Effector CD8-positive, alpha-beta T cell (primary cell): Measurements from ENCODE around the gene CBR3.
"Not testable (repeated sequence)": the region's sequence is repeated elsewhere in the genome, so short reads cannot be mapped to it uniquely, and the experiment has no call there.

Experiments
- DNase-seq: peaks from one replicate; lab custom pipeline; 2025; lab: John Stamatoyannopoulos, UW
- total RNA-seq, 4 experiments: gene quantifications; one replicate each; lab custom pipeline; 2026; lab: John Stamatoyannopoulos, UW

CBR3 gene
- 2.9 to 12.4 (median 3.9) reads per million in 4 experiments for total RNA-seq

DNA sequence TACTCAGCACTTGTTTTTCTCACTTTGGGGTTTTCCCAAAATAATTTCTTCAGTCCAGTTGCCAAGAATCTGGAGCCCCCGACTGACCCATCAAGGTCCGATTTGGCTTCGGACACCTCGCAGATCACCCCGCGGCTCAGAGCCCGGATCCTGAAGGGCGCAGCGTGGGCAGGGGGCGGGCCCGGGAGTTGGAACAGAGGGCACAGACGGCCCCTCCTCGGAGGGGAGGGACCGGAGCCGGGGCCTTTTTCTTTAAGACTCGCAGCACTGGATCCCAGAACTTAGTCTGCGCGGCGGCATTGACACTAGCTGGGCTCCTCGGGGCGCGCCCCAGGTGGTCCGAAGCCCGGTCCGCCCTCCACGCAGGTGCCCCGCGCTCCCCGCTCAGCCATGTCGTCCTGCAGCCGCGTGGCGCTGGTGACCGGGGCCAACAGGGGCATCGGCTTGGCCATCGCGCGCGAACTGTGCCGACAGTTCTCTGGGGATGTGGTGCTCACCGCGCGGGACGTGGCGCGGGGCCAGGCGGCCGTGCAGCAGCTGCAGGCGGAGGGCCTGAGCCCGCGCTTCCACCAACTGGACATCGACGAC, at the start of gene CBR3:
TSS of gene CBR3 (plus strand) at position 277 of the 588 bp plus-strand sequence. CDS start at position 391, 114 bp downstream.
- peak; percentile 47 for DNase-seq

DNA sequence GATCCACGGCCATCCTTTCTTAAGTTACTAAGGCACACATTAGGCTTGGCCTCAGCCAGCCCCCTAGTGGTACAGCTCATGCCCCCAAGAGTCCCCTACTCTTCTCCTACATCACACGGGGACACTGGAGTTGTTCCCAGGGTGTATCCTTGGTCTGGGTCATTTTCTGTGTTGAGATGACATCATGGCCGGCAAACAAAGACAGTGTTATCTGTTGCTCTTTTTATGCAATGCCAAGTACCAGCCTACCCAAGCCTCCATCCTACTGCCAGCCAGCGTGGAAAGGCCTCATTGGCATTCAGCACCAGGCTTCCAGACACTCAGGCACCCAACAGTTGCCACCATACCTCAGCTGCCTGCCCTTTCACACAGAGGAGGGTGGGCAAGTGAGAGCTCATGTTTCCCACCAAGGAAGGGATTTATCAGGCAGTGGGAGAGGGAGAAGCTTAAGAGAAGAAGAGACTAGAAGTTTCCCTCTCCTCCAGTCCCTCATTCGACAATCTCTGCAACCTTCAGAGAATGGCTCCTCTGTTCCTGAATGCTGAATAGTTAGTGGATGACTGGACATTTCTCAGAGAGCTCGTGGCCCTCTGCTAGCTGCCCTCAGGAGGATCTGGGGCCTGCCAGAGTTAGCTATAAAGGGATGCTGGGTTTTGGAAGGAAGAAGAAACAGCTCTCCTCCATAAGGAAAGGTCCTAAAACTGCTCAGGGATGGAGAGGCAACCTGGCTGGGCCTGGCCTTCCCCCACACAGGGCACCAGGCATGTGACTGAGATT, 47.3 kb upstream of the CBR3 start:
- no peak for DNase-seq

DNA sequence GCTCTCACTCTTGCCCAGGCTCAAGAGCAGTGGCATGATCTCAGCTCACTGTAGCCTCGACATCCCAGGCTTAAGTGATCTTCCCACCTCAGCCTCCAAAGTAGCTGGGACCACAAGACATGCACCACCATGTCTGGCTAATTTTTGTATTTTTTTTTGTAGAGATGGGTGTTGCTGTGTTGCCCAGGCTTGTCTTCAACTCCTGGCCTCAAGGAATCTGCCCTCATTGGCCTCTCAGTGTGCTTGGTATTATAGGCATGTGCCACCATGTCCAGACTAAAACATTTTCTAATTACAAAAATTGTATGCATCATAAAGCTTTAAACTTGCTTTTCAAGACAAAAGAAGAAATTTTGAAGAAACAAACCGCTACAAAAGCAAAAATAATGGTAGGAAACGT, 44.9 kb upstream of the CBR3 start:
- no peak for DNase-seq

DNA sequence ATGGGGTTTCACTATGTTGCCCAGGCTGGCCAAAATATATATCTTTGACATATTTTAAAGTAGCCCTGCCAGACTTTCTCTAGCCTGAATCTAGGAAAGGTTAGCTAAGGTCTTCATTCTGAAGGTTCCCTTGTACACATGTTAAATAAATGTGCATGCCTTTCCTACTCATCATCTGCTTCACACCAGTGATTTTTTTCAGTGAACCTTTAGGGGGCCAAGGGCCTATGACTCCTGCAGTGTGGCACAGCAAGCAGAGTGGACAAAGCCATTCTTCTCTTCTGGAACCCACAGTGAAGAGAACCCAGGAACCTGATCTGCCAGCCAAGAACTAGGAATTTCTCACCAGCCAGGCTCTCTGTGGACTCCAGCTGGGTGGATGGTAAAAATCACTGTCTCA, 42.2 kb upstream of the CBR3 start:
- no peak for DNase-seq

DNA sequence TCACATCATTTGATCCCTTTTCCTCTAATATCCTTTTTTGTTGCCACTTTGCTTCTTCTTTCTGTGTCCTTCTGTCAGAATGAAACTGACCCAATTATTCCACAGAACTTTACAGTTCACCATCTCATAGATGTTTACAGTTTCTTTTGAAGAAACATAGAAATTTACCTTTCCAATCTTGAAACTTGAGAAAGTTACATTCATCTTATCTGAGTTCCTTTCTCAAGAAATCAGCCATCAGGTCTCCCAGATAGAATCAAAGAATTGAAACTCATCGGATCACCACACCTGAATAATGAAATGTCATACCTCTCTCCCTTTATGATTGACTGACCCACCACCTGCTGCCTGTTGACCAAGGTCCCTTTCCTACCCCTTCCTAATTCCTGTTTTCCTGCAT, 41.4 kb upstream of the CBR3 start:
- no peak for DNase-seq

DNA sequence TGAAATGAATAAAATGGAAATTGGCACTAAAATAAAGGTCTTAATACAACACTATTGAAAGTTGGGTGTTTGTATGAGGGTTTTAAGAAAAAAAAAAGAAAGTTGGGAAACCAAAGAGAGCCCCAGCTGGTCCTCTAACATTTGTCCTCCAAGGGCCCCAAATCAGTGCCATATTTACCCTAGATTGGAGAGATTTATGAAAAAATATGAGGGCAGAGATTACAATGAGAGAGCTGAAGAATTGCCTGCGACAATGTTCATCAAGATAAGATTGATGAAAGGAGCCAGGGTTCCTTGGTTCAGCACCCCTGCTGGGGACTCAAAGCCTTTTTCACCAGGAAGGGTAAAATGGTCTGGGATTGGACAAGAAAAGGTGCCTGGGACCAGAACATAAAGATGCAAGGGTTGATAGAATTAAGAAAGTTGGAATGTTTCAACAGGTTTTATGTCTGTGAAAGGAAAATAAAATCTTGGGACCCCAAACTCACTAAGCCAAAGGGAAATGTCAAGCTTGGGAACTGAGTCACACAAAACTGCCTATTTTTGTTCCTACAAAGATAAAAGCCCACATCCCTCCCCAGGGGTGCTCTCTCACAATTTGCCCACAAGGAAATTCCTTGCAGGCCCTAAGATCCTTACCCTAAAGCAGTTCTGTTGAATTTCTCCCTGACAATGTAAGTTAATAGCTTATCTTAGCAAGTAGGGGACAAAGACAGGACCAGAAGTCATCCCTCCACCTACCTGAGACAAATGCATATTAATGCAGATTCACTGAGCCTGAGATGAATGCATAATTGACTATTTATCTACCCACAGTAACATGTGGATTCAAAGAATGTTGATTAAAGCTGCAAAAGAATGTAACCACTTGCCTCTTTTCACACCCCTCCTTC, 38.2 kb upstream of the CBR3 start:
- DNase-seq: no peak

DNA sequence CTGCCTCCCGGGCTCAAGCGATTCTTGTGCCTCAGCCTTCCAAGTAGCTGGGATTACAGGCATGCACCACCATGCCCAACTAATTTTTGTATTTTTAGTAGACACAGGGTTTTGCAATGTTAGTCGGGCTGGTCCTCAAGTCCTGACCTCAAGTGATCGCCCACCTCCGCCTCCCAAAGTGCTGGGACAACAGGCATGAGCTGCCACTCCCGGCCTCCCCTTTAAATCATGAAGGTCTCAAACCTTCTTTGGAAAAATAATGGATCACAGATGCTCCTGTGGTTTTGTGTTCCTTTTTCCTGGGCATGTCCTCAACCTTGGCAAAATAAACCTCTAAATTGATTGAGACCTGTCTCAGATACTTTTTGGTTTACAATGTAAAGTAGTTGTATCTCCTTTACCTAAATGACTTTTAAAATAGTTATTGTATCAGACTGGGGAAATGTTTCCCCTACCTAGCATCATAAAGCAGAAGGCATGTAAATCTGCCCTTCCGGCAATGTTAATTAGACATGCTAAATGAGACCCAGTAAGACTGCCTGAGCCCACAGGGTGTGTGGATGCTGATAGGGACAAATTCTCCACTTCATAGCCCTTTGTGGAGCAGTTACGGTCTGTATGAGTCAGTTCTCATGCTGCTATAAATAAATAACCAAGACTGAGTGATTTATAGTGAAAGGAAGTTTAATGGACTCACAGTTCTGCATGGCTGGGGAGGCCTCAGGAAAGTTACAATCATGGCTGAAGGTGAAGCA, 37.3 kb upstream of the CBR3 start:
- DNase-seq: no peak

DNA sequence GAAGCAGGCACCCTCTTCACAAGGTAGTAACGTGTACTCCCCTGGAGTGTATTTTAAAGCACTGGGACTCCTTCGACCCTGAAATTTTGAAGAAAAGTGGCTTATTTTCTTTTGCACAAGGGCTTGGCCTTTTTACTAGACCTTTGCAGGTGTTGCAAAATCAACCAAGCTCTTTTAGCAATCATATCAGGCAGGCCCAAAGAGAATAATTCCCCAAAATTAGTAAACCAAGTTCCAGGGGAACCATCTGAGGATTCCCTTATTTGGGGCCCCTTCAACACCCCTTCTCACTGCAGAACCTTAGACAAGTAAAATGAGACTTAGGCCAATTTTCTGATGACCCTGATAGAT, 36.7 kb upstream of the CBR3 start:
- no peak for DNase-seq

DNA sequence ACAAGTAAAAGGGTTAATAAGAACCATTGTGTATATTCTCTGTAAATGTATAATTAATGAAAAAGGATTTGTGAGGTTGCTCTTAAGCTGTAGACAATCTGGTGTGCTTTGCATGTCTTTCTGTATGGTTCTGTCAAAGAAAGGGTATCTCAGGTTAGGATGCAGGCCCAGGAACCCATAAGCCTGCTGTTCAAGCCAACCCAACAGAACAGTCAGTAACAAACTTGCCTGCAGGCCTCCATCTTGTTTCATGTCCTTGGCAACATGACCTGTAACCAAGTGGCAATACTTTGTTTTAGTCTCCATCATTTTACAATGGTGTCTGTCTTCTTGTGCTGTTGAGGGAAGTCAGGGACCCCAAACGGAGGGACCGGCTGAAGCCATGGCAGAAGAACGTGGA, 35.9 kb upstream of the CBR3 start:
- no peak for DNase-seq

DNA sequence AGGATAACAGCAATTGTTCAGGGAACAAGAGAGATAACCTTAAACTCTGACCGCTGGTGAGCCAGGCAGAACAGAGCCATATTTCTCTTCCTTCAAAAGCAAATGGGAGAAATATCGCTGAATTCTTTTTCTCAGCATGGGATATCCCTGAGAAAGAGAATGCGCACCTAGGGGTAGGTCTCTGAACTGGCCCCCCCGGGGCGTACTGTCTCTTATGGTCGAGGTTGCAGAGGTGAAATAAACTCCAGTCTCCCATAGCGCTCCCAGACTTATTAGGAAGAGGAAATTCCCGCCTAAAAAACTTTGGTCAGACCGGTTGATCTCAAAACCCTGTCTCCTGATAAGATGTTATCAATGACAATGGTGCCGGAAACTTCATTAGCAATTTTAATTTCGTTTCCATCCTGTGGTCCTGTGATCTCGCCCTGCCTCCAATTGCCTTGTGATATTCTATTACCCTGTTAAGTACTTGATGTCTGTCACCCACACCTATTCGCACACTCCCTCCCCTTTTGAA, 35.1 kb upstream of the CBR3 start:
- DNase-seq: not testable (repeated sequence)

DNA sequence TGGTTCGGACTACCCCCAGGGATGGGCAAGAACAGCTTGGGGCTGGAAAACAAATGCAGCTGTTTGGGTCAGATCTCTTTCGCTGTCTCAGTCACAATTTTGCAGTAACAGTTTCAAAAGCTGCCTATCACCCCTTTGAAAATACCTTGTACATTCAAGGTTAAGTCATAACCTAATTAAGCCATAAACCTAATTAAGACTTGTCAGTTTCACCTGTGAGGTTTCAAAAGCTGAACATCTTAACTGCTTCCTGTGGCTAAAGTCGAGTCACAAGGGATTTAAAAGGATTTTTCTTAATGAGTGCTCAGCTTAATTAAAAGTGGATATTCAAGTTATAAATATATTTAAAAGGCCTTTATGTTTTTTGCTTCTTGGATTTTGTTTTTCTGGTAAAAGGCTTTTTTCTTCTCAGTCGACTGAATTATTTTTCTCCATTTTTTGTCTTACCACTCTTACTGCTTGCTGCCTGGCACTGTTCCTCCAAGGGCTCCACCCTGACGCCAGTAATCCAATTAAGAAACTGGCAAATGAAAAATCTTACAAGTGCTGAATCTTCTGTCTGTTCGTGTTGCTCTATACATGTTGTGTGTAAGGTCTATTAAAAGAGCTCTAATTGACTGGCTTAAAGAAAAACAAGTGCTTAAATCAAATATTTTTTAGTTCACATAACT, 33.8 kb upstream of the CBR3 start:
- DNase-seq: no peak

DNA sequence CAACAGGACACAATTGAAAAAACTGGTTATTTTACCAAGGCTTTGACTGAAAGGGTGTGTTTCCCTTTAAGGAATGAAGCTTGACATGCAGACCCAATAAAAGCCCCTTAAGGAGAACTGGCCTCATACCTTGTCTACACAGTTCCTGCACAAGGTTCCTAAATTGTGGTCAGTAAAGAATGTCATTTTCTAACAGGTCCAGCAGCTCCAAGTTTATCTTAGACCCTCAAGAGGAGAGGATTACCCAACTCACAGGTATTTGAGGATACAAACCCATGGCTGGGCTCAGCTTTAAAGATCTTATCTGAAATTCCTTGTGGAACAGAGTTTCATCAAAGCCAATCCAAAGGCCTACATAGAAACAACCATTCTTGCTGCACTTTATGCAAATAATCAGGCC, 31.4 kb upstream of the CBR3 start:
- no peak for DNase-seq

DNA sequence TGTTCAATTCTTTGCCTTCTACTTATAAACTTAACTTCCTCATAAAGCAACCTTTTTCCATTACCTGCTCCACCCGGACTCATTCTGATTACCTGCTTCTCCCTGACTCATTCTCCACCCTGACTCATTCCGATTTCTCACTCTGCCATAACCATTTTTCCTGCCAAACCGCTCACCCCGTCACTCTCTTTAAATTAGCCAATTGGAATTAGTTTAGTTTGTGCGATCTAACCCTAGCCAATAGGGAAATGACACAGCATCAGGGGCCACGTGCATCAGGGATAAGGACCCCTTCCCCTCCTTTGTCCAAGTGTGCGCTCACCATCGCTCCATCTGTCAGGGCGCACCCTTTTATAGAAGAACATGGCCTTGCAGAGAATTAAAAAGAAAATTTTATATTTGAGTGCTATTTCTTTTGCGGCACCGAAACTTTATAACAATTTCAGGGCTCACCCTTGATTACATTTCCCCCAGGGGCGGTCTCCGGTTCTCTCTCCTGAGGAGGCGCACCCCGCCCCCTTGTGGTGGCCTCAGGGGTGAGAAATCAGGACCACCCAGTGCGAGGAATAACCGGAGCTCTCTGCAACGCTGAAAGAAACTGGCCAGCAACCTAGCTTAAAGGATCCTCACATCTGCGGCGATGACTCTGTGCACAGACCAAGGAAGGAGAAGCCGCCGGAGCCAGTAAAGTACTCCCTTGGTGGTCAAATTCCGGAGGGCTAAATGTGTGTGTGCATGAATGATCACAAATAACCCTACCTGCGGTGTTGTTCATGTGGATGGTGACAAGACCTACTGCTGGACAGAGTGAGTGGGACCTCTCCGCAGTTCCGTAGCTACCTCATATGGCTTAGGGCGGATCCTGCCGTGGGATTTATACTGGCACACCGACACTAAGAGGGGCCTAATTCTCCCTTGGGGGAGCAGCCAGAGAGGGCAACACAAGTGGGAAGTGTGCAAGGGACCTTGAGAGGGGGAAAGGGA, 30.3 kb upstream of the CBR3 start:
- DNase-seq: peak; percentile 67

DNA sequence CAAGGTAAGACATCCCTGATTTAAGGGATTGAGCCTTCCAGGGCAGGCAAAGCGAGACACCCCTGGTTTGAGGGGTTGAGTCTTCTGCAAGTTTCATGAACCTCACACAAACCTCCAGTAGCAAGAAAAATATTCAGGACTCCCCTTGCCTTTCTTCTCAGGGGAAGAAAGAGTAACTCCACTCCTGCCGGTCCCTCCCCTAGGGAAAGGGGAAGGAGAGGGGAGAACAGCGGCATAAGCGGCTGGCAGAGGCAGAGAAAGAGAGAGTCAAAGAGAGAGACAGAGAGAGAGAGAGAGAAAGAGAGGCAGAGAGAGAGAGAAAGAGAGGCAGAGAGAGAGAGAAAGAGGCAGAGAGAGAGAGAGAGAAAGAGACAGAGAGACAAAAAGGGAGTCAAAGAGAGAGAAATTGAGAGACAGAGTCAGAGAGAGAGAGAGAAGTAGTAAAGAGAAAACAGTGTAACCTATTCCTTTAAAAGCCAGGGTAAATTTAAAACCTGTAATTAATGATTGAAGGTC, 29.5 kb upstream of the CBR3 start:
- DNase-seq: no peak

DNA sequence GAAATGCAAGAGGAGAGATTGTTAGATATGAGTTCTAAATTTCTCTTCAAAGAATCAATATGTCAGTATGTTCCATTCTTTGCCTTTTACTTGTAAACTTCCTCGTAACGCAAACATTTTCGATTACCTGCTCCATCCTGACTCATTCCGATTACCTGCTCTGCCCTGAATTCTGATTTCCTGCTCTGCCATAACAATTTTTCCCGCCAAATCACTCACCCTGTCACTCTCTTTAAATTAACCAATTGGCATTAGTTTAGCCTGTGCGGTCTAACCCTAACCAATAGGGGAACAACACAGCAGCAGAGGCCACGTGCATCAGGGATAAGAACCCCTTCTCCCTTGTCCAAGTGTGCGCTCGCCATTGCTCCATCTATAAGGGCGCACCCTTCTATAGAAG, 25.0 kb upstream of the CBR3 start:
- DNase-seq: no peak

DNA sequence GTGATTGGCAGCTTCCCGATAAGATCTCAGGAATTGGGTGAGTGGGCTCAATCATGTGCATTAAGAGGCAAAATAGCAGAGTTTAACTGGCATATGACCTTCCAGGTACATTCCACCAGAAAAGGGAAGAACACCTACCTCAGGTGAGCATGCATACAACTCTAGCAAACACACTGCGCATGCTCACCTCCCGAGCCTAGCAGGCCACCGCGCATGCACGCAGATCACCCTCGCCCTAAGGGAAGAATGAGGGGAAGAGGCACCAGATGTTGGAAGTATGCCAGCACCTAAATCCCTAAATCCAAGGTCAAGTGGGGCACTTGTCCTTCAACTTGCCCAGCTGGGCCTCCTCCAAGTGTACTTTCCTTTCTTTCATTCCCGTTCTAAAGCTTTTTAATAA, 23.6 kb upstream of the CBR3 start:
- no peak for DNase-seq

DNA sequence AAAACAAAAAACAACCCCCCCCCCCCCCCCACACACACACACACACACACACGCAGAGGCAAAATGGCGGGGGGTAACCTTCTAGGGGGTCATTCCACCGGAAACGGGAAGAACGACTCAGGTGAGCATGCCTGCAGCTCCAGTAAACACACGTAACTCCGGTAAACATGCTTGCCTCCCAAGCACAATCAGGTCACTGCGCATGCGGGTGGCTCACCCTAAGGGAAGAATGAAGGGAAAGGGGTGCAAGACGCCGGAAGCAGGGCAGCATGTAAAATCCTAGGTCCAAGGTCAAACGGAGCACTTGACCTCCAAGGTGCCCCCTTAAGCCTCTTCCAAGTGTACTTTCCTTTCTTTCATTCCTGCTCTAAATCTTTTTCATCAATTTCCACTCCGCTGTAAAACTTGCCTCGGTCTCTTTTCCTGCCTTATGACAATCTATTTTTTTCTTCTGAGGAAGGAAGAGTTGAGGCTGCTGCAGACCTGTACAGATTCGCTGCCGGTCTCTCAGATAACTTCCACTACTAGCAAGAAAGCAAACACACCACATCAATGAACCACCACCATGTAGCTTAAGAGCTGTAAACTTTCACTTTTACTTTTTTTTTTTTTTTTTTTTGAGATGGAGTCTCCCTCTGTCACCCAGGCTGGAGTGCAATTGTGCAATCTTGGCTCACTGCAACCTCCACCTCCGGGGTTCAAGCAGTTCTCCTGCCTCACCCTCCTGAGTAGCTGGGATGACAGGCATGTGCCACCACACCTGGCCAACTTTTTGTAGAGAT, 21.0 kb upstream of the CBR3 start:
- peak; percentile 65 for DNase-seq

DNA sequence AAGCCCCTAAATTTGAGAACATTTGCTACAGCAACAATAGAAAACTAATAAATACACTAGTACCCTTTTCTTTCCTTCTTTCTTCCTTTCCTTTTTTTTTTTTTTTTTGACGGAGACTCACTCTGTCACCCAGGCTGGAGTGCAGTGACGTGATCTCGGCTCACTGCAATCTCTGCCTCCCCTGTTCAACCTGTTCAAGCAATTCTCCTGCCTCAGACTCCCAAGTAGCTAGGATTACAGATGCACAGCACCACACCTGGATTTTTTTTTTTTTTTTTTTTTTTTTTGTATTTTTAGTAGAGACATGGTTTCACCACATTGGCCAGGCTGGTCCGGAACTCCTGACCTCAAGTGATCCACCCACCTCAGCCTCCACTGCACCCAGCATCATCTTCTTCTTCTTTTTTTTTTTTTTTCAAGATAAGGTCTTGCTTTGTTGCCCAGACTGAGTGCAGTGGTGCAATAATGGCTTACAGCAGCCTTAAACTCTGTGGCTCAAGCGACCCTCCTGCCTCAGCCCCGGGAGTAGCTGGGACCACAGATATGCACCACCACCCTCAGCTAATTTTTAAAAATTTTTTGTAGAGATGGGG, 19.6 kb upstream of the CBR3 start:
- DNase-seq: no peak
